Measurements from ENCODE around the gene TXNDC5.

DNA sequence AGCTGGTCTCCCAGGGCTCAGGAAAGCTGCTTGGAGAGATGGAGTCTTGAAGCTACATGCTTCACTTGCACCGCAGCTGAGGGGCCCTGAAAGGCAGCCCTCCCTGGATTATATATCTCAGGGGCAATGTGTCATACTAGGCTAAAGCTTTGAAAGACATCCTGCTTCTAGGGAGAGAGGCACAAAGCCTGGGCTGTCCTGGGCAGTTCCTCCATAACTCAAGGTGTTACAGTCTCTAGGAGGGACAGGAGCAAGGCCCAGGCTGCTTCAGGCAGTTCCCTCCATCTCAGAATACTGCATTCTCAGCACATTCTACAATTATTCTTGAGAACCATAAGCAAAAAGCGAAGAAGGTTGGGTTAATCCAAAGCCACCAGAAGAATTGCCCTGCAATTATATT is 22.0 kb upstream of the TXNDC5 start:
- TF ChIP-seq EZH2 (IDR thresholded peaks at IDR 0.05; ENCODE audit: insufficient read depth, poor library complexity, severe bottlenecking) = no peak
- no peak for TF ChIP-seq EZH2phosphoT487 (IDR thresholded peaks at IDR 0.05; ENCODE audit: insufficient read depth, low read depth)

Measured in GM23248 (cell line).